ENCODE measurements around the gene SAE1. TPM values are rescaled to one million over a fixed set of nuclear protein-coding genes. Genes with fewer than 3 reads are reported as not detected.

The SAE1 gene
- total and polyA plus RNA-seq, 2 experiments from 2014 or later, result 97.2 to 112 TPM

GRCh38 chr19:47172666-47173455, 42.2 kb downstream of the SAE1 start:
- H3K4me2 ChIP-seq, result no peak overlapping the region
- DNase-seq (ENCODE audit: low spot score), result no peak
- no peaks in the 10 kb centered on the region for H3K4me1 ChIP-seq (ENCODE audit: insufficient read depth)
- no peak overlapping the region for H2AFZ ChIP-seq
- H3K27me3 ChIP-seq, result no peaks in the 10 kb centered on the region
- H3K79me2 ChIP-seq, result peaks cover 2% of the 10 kb centered on the region
- 94% methylated on average over 19 of the region's 19 CpGs for WGBS (ENCODE audit: low lambda C conversion rate, missing lambda C conversion rate)
- no peaks in the 10 kb centered on the region for H3K36me3 ChIP-seq (replicated peaks; ENCODE audit: insufficient read depth, low read depth)
- H3K9me2 ChIP-seq (replicated peaks; ENCODE audit: insufficient read depth), result no peaks in the 10 kb centered on the region
- no peaks in the 10 kb centered on the region for H4K20me1 ChIP-seq (ENCODE audit: insufficient read depth, poor library complexity, severe bottlenecking)
- TF ChIP-seq EZH2phosphoT487 (IDR thresholded peaks at IDR 0.05; ENCODE audit: low read depth, severe bottlenecking, unreplicated experiment) (no peak), CTCF (IDR thresholded peaks at IDR 0.05; ENCODE audit: poor library complexity) (no peak), EZH2 (IDR thresholded peaks at IDR 0.05; ENCODE audit: borderline replicate concordance) (no peak)
- H3K27ac ChIP-seq, result no peak overlapping the region
- H3K4me3 ChIP-seq, result no peak overlapping the region
- H3K9me3 ChIP-seq (ENCODE audit: low read depth), result no peaks in the 10 kb centered on the region

- Histone ChIP-seq H3K27ac (peak overlapping the region; percentile 40), H3K36me3 (replicated peaks; ENCODE audit: insufficient read depth, low read depth) (no peaks in the 10 kb centered on the region), H3K9me3 (ENCODE audit: low read depth) (no peaks in the 10 kb centered on the region), H3K79me2 (peaks cover 6% of the 10 kb centered on the region), H3K4me1 (ENCODE audit: insufficient read depth) (no peaks in the 10 kb centered on the region), H3K4me2 (no peak overlapping the region), H3K4me3 (no peak overlapping the region), H3K27me3 (no peaks in the 10 kb centered on the region), H2AFZ (no peak overlapping the region), H3K9me2 (replicated peaks; ENCODE audit: insufficient read depth) (no peaks in the 10 kb centered on the region), H4K20me1 (ENCODE audit: insufficient read depth, poor library complexity, severe bottlenecking) (no peaks in the 10 kb centered on the region)
- 89% methylated on average over 5 of the region's 5 CpGs for WGBS (ENCODE audit: low lambda C conversion rate, missing lambda C conversion rate)
- TF ChIP-seq EZH2 (IDR thresholded peaks at IDR 0.05; ENCODE audit: borderline replicate concordance), result no peak
- no peak for TF ChIP-seq CTCF (IDR thresholded peaks at IDR 0.05; ENCODE audit: poor library complexity)
- TF ChIP-seq EZH2phosphoT487 (IDR thresholded peaks at IDR 0.05; ENCODE audit: low read depth, severe bottlenecking, unreplicated experiment), result no peak
- no peak for DNase-seq (ENCODE audit: low spot score)
Observed at GRCh38 chr19:47176071-47176626, 45.5 kb downstream of the SAE1 start.

GRCh38 chr19:47176627-47177090, 46.0 kb downstream of the SAE1 start:
- H4K20me1 ChIP-seq (ENCODE audit: insufficient read depth, poor library complexity, severe bottlenecking), result no peaks in the 10 kb centered on the region
- no peaks in the 10 kb centered on the region for H3K4me1 ChIP-seq (ENCODE audit: insufficient read depth)
- TF ChIP-seq CTCF (IDR thresholded peaks at IDR 0.05; ENCODE audit: poor library complexity), result no peak
- TF ChIP-seq EZH2phosphoT487 (IDR thresholded peaks at IDR 0.05; ENCODE audit: low read depth, severe bottlenecking, unreplicated experiment), result no peak
- no peak for TF ChIP-seq EZH2 (IDR thresholded peaks at IDR 0.05; ENCODE audit: borderline replicate concordance)
- WGBS (ENCODE audit: low lambda C conversion rate, missing lambda C conversion rate), result 65% methylated on average over 5 of the region's 5 CpGs
- H2AFZ ChIP-seq, result no peak overlapping the region
- no peak overlapping the region for H3K4me2 ChIP-seq
- H3K27me3 ChIP-seq, result no peaks in the 10 kb centered on the region
- H3K36me3 ChIP-seq (replicated peaks; ENCODE audit: insufficient read depth, low read depth), result no peaks in the 10 kb centered on the region
- no peak overlapping the region for H3K4me3 ChIP-seq
- H3K9me3 ChIP-seq (ENCODE audit: low read depth), result no peaks in the 10 kb centered on the region
- H3K79me2 ChIP-seq, result peaks cover 6% of the 10 kb centered on the region
- no peaks in the 10 kb centered on the region for H3K9me2 ChIP-seq (replicated peaks; ENCODE audit: insufficient read depth)
- DNase-seq (ENCODE audit: low spot score), result no peak
- H3K27ac ChIP-seq, result peak overlapping the region; percentile 40

All from hepatocyte (in vitro differentiated cells).